Mesenchymal stem cell (in vitro differentiated cells and primary cell): ENCODE data around the gene CA5A.
A peak's percentile ranks its signal among the peaks of the same experiment; 100 is the strongest.
"Not testable (repeated sequence)": the region's sequence is repeated elsewhere in the genome, so short reads cannot be mapped to it uniquely, and the experiment has no call there.

Experiments used
- DNase-seq: peaks from one replicate; pipeline ENCODE4 v3.0.0-alpha.2; 2013
- H2AFZ ChIP-seq: one replicate; pipeline ENCODE4 v1.6.1; 2013; ENCODE audit warnings: low read depth, mild to moderate bottlenecking, control low read depth, inconsistent platforms, low read length, moderate library complexity
- H2AK5ac ChIP-seq: 2 replicates; pipeline ENCODE4 v1.6.1; 2013; ENCODE audit warnings: low read length, moderate library complexity, mild to moderate bottlenecking, inconsistent platforms; ENCODE audit not compliant: severe bottlenecking
- H2BK120ac ChIP-seq: one replicate; pipeline ENCODE4 v1.6.1; 2013; ENCODE audit warnings: low read depth, mild to moderate bottlenecking, inconsistent platforms, low read length, moderate library complexity
- H2BK12ac ChIP-seq, 2 experiments: one replicate each; pipeline ENCODE4 v1.6.1; 2013; ENCODE audit warnings: inconsistent platforms in 2 of 2, low read length in 2 of 2, mild to moderate bottlenecking in 2 of 2, moderate library complexity in 2 of 2, control low read depth in 1 of 2
- H2BK15ac ChIP-seq: one replicate; pipeline ENCODE4 v1.6.1; 2013; ENCODE audit warnings: mild to moderate bottlenecking, low read depth, inconsistent platforms; ENCODE audit not compliant: poor library complexity, severe bottlenecking
- H2BK5ac ChIP-seq: 2 replicates; pipeline ENCODE4 v1.6.1; 2013; ENCODE audit warnings: low read depth, mild to moderate bottlenecking, low read length, control low read depth, inconsistent platforms; ENCODE audit not compliant: poor library complexity, severe bottlenecking
- H3K14ac ChIP-seq, 2 experiments: one replicate each; pipeline ENCODE4 v1.6.1; 2013; ENCODE audit warnings: inconsistent platforms in 2 of 2, low read length in 2 of 2, control low read depth in 1 of 2, mild to moderate bottlenecking in 1 of 2, moderate library complexity in 1 of 2
- H3K18ac ChIP-seq, 2 experiments: one replicate each; pipeline ENCODE4 v1.6.1; 2013; ENCODE audit warnings: inconsistent platforms in 2 of 2, low read length in 2 of 2, control low read depth in 1 of 2, low read depth in 1 of 2, mild to moderate bottlenecking in 1 of 2
- H3K23ac ChIP-seq, 2 experiments: one replicate each; pipeline ENCODE4 v1.6.1; 2013; ENCODE audit warnings: inconsistent platforms in 2 of 2, low read length in 2 of 2, mild to moderate bottlenecking in 2 of 2, moderate library complexity in 2 of 2, control low read depth in 1 of 2
- H3K27ac ChIP-seq: 2 replicates; pipeline ENCODE4 v1.5.1; 2013; ENCODE audit warnings: mild to moderate bottlenecking, moderate library complexity, low read length, control low read depth, inconsistent platforms; ENCODE audit not compliant: poor library complexity, severe bottlenecking
- H3K27me3 ChIP-seq, 2 experiments: 2 replicates each; pipeline versions ENCODE4 v1.6.1 to v1.7.0; 2013; ENCODE audit warnings: low read length in 2 of 2, mild to moderate bottlenecking in 2 of 2, moderate library complexity in 2 of 2, control low read depth in 1 of 2, inconsistent platforms in 1 of 2; ENCODE audit not compliant: control insufficient read depth in 1 of 2, insufficient read depth in 1 of 2
- H3K36me3 ChIP-seq, 2 experiments: 2 replicates each; pipeline versions ENCODE4 v1.6.1 to v1.7.0; 2013; ENCODE audit warnings: low read length in 2 of 2, control low read depth in 1 of 2, inconsistent platforms in 1 of 2, low read depth in 1 of 2, mild to moderate bottlenecking in 1 of 2; ENCODE audit not compliant: insufficient read depth in 2 of 2, control insufficient read depth in 1 of 2
- H3K4ac ChIP-seq, 2 experiments: one replicate each; pipeline ENCODE4 v1.6.1; 2013; ENCODE audit warnings: inconsistent platforms in 2 of 2, low read length in 2 of 2, mild to moderate bottlenecking in 2 of 2, moderate library complexity in 2 of 2, control low read depth in 1 of 2, low read depth in 1 of 2
- H3K4me1 ChIP-seq: 2 replicates; pipeline ENCODE4 v1.6.1; 2013; ENCODE audit warnings: low read depth, low read length, control low read depth; ENCODE audit not compliant: control insufficient read depth, insufficient read depth
- H3K4me2 ChIP-seq: 2 replicates; pipeline ENCODE4 v1.6.1; 2013; ENCODE audit warnings: low read length, mild to moderate bottlenecking, inconsistent platforms; ENCODE audit not compliant: poor library complexity, severe bottlenecking
- H3K4me3 ChIP-seq, 2 experiments: 2 replicates each; pipeline versions ENCODE4 v1.5.1 to v1.7.0; 2013; ENCODE audit warnings: low read length in 2 of 2, mild to moderate bottlenecking in 2 of 2, control low read depth in 1 of 2, low read depth in 1 of 2; ENCODE audit not compliant: insufficient read depth in 1 of 2
- H3K79me1 ChIP-seq: replicated peaks from 2 replicates; pipeline ENCODE4 v1.6.1; 2013; ENCODE audit warnings: mild to moderate bottlenecking, control low read depth, low read length, inconsistent platforms; ENCODE audit not compliant: poor library complexity, severe bottlenecking
- H3K9ac ChIP-seq: 2 replicates; pipeline ENCODE4 v1.7.0; 2013; ENCODE audit warnings: mild to moderate bottlenecking, low read length, moderate library complexity
- H3K9me3 ChIP-seq: 2 replicates; pipeline ENCODE4 v1.7.0; 2013; ENCODE audit warnings: mild to moderate bottlenecking, low read length; ENCODE audit not compliant: control insufficient read depth
- H4K8ac ChIP-seq: one replicate; pipeline ENCODE4 v1.6.1; 2013; ENCODE audit warnings: inconsistent platforms, mild to moderate bottlenecking, low read length, moderate library complexity
- H4K91ac ChIP-seq: one replicate; pipeline ENCODE4 v1.6.1; 2013; ENCODE audit warnings: mild to moderate bottlenecking, low read length, inconsistent platforms
- WGBS: methylation state at CpG from one replicate; pipeline ENCODE4 v1.1.7; 2013; ENCODE audit warnings: mixed read lengths; 5-methylcytosine and 5-hydroxymethylcytosine counted together

The CA5A gene

DNA sequence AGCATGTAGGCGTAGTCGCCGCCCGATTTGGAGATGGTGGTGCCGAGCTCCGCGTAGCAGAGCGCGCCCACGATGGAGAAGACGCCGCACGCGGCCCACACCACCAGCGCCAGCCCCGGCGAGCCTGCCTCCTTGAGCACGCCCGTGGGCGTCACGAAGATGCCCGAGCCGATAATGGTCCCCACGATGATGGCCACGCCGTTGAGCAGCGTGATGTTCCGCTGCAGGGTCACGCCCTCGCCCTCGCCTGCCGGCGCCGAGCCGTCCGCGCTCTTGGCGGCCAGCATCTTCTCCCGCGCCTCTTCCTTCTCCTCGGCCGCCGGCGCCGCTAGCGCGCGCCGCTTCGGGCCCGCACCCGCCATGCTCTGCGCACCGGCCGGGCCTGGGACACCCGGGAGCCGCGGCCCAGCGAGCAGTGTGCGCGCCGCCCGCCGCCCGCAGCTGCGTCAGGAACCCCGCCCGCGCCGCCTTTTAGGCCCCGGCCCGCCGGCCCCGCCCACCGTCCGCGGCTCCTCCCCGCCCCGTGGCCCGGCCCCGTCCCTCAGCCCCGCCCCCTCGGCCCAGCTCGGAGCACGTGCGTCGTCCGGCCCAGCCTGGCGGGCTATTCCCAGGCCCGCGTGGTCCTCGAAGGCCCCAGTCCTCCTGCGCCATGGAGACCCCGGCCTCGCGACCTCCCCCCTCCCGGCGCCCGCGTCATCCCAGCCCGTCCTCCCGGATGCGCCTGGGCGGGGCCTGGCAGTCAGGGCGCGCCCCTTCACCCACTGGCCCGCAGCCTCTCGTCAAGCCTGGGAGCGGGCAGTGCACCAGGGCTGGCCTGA is 67.1 kb downstream of the CA5A start, which contains the start of gene SLC7A5:
Gene SLC7A5 (minus strand): TSS at position 447 of the 818 bp plus-strand sequence. CDS start 85 bp downstream, at position 362.
- H3K9me3 ChIP-seq, H3K27me3 ChIP-seq, H3K36me3 ChIP-seq, H3K23ac ChIP-seq, H2AFZ ChIP-seq, H3K14ac ChIP-seq, H3K79me1 ChIP-seq: not testable (repeated sequence)
- H2BK5ac ChIP-seq = peak within 1 kb of the TSS; percentile 79
- H2BK15ac ChIP-seq = peak within 1 kb of the TSS; percentile 80
- peak within 1 kb of the TSS; percentile 54 to 86 for H2BK12ac ChIP-seq
- WGBS = 2% methylated on average over 56 of the region's 109 CpGs
- H3K4me2 ChIP-seq = peak within 1 kb of the TSS; percentile 71
- H2BK120ac ChIP-seq = peak within 1 kb of the TSS; percentile 73
- H3K4me3 ChIP-seq = peak within 1 kb of the TSS; percentile 55 to 76
- H3K27ac ChIP-seq = peak within 1 kb of the TSS; percentile 94
- peak within 1 kb of the TSS; percentile 65 for H2AK5ac ChIP-seq
- H4K91ac ChIP-seq = peak within 1 kb of the TSS; percentile 89
- H3K4me1 ChIP-seq = peaks cover 38% of the 10 kb centered on the region
- peak within 1 kb of the TSS; percentile 62 to 82 for H3K18ac ChIP-seq
- DNase-seq = peak; percentile 77
- peak within 1 kb of the TSS; percentile 84 for H4K8ac ChIP-seq
- peak within 1 kb of the TSS; percentile 82 for H3K9ac ChIP-seq
- H3K4ac ChIP-seq = peak within 1 kb of the TSS; percentile 35 to 89

DNA sequence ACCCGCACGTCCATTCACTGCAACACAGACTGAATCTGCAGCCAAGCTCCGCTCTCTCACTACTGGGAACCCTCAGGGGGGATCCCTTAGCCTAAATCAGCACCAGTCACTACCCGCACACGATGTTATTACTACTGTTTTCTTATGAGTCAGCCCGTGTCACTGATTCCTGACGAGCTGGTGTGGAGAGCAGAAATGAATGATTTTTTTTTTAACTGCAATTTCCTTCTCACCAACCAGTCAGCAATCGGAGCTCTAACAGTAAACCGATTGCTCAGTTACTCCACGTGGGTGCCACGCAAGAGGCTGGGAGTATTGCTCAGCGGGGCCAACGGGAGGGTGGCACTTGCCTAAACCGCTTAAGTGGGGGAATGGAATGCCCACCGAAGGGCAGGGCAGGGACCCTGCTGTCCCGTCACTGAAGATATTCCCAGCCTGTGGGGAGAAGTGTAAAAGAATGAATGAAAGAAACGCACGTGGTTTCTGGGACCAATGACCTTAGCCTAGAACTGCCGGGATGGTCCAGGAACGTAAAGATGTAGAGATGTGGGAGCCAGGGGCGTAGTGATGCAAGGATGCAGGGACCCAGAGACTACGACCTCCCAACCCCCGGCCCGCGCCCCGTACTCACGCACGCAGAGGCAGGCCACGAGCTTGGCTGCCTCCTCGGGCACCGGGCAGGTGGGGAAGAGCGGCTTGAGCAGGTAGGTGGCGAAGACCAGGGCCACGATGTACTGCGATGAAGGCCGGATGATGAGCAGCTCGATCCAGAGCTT is 67.9 kb downstream of the CA5A start:
- H3K4me2 ChIP-seq = peak overlapping the region; percentile 71
- not testable (repeated sequence) for H4K91ac ChIP-seq, H3K79me1 ChIP-seq, H3K9me3 ChIP-seq, H3K27me3 ChIP-seq, H2BK15ac ChIP-seq, H4K8ac ChIP-seq, H2BK12ac ChIP-seq, H2AFZ ChIP-seq, H3K23ac ChIP-seq, H3K18ac ChIP-seq, H2BK120ac ChIP-seq, H2BK5ac ChIP-seq, H3K14ac ChIP-seq, H2AK5ac ChIP-seq, H3K36me3 ChIP-seq, H3K4ac ChIP-seq
- H3K4me1 ChIP-seq = peaks cover 39% of the 10 kb centered on the region
- peak overlapping the region; percentile 26 for H3K27ac ChIP-seq
- peak overlapping the region; percentile 55 to 76 for H3K4me3 ChIP-seq
- peak overlapping the region; percentile 82 for H3K9ac ChIP-seq
- DNase-seq = peak; percentile 95
- 1% methylated on average over 27 of the region's 37 CpGs for WGBS

DNA sequence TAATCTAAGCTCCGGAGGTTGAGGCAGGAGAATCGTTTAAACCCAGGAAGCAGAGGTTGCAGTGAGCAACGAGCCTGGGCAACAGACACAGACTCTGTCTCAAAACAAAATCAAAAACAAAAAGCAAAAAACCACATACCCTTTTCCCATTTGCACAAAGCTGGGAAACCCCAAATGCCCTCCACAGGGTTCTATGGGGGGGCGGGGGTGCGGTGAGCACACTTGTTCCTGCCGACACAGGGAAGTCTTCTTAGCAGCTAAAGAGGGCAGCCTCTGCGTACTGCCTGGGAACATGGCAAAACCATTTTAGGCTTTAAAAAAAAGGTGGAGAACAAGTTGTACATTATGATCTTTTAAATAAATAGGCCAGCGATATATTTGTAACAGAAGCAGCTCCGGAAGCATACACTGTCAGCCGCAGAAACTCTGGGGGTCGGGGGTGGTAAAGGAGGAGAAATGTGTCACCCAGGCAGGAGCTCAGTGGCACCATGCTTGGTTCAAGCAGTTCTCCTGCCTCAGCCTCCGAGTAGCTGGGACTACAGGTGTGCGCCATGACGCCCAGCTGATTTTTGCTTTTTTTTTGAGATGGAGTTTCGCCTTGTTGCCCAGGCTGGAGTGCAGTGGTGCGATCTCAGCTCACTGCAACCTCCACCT is 70.3 kb downstream of the CA5A start:
- not testable (repeated sequence) for H2BK120ac ChIP-seq, H3K4ac ChIP-seq, DNase-seq, H3K9ac ChIP-seq, H3K79me1 ChIP-seq, H3K27me3 ChIP-seq, H3K23ac ChIP-seq, H2AFZ ChIP-seq, H2AK5ac ChIP-seq, H2BK15ac ChIP-seq, H3K4me3 ChIP-seq, H4K8ac ChIP-seq, H3K14ac ChIP-seq, H2BK12ac ChIP-seq, H3K4me2 ChIP-seq, H2BK5ac ChIP-seq, H3K18ac ChIP-seq, H3K9me3 ChIP-seq, H3K27ac ChIP-seq, H4K91ac ChIP-seq
- WGBS = 94% methylated on average over 11 of the region's 16 CpGs
- H3K4me1 ChIP-seq = peaks cover 43% of the 10 kb centered on the region
- peaks cover 0 to 13% of the 10 kb centered on the region in 2 experiments for H3K36me3 ChIP-seq
